Activated gamma-delta T cell (primary cell): ENCODE measurements around the gene YBX1.
"Not testable (repeated sequence)": the region's sequence is repeated elsewhere in the genome, so short reads cannot be mapped to it uniquely, and the experiment has no call there.

Source experiments
- DNase-seq: peaks from one replicate; lab custom pipeline; 2025; lab: John Stamatoyannopoulos, UW
- total RNA-seq, 2 donors: gene quantifications; one replicate each; lab custom pipeline; 2026; lab: John Stamatoyannopoulos, UW

YBX1 gene
- total RNA-seq = 301 to 302 reads per million in 2 donors

DNA sequence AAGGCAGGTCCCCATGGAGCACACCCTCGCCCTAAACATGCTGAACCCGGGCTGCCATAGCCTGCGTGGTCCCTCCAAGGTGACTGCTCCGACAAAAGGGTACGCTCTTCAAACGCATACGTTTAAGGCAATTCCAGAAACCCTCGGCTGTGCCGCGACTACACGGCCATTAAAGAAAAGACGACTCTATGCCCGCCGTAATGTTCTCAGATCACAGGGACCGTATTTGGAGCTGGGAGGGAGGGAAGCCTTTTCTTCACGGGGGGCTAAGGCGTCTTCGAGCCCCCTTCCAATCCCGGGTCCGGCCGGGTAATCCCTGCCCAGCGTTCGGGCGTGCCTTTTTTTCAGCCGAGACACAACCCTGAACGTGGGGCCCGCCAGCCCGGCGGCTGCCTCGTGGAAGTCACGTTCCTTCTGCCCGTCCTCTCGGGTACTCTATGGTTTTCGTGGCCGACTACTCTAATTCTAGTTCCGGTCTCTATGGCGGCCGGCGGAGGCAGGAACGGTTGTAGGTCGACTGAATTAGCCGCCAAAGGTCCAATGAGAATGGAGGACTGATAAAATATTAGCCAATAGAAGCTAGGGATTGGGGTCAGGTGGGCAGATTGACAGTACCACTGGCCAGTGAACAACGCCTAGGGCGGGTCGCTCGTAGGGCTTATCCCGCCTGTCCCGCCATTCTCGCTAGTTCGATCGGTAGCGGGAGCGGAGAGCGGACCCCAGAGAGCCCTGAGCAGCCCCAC lies at the start of gene YBX1:
Gene YBX1, plus strand, starts transcription at position 678 of the 743 bp plus-strand sequence. CDS start 148 bp downstream, outside the sequence.
- peak; percentile 72 for DNase-seq

DNA sequence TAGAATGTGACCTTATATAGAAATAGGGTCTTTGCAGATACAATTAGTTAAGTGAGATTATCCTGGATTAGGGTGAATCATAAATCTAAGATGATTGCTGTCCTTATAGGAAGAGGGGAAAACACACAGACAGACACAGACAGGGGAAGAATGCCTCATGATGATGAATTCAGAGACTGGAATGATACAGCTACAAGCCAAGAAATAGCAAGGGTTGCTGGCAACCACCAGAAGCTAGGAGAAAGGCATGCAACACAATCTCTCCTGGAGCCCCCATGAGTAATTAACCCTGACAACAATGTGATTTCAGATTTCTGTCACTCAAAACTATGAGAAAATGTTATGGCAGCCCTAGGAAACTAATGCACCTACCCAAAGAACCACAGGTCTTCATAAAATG lies 43.1 kb upstream of the YBX1 start:
- no peak for DNase-seq

DNA sequence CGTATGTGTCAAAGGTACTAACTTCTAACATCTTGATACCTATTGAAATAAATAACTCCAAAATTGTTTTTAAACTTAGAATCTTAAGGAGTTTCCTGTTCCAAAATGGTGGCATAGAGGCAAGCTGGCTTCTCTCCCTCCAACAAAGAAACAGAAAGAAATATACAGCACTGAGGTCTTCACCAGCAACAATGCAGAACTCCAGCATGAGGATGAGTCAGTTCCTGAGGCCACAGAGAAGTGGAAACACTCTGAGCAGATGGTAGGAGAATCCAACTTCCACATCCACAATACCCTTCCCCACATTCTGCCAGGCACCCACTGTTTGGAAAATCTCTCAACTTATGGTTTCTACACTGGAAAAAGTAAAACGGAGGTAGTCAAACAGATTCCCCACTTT lies 36.2 kb upstream of the YBX1 start:
- no peak for DNase-seq

DNA sequence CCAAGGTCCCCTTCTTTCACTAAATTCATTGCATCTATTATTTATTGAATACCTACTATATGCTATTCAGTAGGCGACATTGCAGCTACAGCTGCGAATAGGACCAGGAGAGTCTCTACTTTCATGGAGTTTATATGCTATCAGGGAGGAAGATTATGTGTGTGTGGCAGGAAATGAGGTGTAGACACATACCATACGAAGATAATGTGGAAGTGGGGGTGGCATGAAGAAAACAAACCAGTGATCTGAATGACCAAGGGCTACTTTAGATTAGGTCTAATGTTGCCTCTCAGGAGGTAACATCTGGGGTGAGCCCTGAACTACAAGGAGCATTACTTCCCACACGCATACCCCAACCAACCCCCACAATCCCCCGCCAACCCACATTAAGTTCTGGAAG lies 25.0 kb upstream of the YBX1 start:
- DNase-seq = no peak

DNA sequence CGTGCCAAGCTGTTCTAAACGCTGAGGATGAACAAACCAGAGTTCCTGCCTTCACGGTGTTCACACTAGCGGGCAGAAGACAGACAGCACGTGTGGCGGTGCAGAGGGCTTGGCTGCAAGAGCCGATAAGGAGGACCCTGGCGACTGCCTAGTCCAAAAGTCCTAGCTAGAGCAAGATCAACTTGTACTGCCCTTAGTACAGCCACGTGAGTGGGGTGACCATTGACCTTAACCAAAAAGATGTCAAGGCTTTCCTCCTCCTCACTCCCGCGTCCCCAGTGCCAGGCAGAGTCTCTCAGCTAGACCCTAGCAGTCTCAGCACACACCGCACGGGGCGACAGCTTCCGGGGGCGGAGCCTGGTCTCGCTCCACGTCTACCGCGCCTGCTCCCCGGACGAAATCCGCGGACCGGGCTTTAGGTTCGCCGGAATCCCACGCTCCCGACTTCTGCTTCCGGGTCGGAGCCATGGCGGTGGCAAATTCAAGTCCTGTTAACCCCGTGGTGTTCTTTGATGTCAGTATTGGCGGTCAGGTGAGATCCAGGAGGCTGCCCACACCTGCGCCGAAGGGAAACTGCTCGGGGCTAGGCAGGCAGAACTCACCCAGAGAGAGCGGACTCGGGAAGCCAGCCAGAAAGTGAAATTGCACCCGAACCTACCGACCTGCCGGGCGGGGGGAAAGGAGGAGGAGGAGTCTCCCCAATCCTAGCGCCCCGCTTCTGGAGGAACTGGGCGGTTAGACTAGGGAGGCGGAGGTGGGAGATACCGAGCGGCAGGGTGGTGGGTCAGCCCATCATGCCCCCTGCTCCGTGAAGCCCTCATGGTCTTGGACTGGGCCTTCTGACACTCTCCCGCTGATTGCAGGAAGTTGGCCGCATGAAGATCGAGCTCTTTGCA lies 24.0 kb upstream of the YBX1 start, which contains the start of gene PPIH:
Gene PPIH, plus strand, starts transcription at position 443 of the 896 bp plus-strand sequence. Its CDS starts 24 bp downstream, at position 467.
- peak; percentile 86 for DNase-seq

DNA sequence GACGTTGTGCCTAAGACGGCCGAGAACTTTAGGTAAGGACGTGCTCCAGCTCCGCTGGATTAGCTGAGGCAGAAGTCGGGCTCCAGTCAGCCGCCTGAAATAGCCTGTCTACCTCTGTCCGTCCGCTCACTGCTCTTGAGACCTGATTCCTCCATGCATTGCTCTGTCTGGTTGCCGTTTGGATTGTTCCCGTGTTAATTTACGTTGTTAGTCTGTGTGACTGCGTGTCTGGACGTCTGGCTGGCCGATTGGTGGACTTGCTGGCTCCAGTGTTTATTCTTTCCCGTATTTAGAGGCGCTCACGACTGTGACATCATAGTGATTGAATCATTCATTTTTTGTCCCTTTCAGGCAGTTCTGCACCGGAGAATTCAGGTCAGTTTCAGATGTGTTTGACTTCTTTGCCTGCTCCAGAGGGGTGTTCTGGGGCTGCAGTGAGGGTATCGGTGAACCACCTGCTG lies 23.3 kb upstream of the YBX1 start:
- DNase-seq = no peak

DNA sequence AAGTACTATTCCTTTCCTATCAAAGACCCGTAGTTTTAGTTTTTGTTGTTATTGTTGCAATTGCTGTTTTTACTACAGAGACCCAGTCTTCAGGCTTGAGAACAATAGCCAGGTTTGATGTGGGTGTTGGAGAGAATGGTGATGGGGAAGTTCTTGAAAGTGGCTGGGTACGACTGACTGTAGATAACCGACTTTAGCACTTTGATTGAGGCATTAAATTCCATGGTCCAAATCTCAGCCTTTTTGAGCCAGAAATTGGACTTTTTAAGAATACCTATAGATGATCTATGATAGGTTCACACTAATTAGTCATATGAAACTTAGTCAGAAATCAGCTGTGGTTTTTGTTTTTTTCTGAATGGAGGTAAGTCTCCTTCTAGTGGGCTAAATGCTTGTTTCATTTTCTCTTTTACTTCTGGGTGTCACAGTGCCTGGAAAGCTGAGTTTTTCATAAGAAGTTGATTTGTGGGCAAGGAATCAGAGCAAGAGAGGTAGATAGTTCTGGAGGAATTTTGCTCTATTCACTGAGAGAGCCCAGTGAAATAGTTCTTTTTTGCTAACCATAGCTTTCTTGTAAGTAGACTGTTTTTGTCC lies 21.2 kb upstream of the YBX1 start:
- DNase-seq = no peak

DNA sequence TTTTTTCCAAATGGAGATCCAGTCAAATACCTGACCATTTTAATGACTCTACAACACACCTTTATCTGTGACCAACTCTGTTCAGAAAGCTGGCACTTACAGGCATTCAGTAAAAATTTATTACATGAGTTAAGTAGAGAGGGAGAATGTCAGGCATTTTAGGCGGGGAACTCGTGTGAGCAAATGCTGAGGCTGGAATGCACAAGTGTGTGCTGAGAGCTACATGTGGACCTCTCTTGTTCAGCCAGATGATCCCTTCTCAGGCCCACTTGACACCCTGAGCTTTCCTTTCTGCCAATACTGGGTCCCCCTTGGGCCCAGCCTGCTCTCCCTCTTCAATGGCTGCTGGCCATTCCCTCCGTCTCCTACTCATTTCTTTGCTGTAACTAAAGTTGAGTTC lies 12.3 kb upstream of the YBX1 start:
- DNase-seq = no peak

DNA sequence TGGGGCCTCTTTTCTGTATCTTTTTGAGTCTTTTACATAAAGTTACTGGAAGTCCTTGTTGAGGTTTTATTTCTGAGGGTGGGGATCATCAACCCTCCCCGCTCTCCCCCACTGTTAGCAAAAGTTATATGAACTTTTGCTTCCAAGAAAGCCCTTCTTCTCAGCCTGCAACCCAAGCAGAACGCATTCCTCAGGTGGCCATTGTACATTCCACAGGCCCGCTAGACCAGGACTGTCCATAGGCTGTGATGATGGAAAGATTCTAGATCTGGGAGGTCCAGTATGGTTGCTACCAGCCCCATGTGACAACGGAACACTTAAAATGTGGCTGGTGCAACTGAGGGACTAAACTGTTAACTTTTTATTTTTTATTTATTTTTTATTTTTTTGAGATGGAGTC lies 11.8 kb upstream of the YBX1 start:
- no peak for DNase-seq

DNA sequence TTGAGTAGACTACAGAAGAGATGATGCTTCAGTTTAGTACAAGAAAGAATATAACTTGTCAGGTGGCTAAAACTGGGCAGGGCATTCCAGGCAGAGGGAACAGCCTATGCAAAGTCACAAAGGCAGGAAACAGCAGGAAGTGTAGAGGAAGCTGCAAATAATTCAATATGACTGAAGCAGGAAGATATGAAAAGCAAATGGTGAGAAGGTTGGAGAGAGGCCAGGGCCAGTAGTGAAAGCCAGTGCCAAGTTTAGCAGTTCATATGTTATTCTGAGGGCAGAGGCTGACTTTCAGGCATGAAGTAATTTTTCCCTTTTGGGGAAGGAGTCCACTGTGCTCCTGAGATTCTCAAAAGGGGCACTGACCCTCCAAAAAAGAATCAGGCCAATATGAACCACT lies 8.0 kb upstream of the YBX1 start:
- DNase-seq = no peak

DNA sequence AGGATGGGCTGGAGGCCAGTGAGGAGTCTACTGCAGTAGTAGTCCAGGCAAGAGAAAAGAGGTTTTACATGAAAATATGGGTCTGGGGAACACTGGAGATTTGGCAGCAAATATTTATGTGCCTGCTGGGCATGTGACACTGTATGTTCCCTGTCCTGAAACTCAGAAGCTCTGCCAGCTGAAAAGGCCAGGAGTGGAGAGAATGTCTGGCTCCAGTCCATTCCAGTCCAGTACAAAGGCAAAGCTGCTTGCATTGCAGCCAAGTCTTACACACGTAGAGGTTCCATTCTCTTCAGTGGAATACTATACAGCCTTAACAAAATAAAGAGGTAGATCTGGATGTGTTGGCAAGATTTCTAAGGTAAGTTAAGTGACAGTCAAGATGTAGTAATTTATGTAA lies 7.5 kb upstream of the YBX1 start:
- no peak for DNase-seq

DNA sequence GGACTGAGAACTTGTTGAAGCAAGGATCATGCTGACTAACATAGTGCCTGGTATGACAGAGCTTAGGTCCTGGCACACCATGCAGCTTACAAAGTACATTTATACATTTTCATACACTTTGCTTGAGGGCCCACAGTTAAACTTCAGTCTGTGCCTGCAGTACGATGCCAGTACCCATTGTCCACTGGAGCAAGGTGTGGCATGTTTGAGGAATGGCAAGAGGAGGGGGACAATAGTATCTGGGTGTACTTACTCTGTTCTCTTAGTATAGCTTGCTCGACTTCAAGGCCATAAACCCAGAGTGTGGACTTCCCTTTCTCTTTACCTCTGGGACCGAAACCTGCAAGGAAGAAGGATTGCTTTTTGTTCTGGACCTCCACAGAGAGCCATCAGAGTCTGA lies 6.8 kb upstream of the YBX1 start:
- DNase-seq = no peak

DNA sequence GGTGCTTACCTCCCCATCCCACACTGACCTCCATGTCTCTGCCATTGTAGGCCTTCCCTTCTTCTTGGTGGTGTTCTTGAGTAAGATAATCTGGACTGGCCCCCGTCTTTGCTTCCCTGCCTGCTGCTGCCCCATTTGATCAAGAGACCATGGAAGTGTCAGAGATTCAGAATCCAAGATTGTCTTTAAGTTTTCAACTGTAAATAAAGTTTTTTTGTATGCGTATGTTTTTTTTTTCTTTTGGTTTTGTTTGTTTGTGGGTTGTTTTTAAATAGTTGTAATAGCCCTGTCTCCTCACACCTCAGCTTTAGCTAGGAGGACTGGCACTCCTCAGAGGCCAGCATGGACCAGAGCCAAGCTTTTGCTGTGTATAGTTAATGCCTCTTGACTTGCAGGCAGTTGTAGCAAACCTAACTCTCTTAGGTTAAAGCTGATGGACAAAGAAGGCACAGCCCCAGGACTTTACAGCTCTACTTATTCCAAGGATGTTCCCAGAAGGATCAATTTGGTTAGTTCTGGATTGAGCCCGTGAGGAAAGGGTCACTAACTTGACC lies 5.6 kb upstream of the YBX1 start:
- no peak for DNase-seq

DNA sequence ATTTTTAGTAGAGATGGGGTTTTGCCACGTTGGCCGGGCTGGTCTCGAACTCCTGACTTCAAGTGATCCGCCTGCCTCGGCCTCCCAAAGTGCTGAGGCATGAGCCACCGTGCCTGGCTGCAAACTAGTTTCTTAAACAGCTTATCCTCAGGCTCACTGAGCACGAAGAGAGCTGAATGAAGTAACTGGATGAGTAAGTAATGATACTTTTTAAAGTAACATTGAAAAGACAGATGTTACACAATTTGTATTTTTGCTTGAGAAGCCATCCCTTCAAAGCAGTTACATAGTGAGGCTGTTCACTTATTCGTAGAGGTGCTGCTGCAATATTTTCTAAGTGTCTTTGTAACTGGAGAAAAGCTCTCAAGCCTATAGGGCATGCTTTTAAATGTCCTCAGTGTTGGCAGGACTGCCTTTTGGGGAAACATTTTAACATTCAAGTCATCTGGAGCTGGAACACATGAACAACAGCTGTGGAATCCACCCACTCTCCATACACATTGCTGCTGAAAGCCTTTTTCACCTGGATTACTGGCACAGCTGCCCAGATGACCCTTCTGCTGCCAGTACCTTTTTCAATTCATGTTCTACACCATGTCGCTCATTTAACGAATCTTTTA lies 2.7 kb upstream of the YBX1 start:
- DNase-seq = no peak

DNA sequence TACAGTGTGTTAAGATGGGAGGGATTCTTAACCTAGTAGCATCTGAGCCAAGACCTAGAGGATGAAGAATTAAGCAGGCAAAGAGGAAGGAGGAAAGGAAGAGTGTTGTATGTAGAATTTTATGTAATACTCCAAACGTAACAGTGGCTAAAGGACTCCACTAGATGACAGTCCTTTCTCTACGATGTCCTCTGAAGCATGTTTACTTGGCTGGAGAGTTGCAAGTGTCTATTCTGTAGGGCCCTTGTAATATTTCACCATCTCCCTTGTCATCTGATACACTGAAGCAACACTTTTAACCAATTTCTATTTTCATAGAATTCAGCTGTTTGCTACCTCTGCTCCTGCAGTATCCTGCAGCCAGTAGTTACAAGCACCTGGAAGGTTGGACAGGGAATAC lies 2.2 kb upstream of the YBX1 start:
- DNase-seq = no peak

DNA sequence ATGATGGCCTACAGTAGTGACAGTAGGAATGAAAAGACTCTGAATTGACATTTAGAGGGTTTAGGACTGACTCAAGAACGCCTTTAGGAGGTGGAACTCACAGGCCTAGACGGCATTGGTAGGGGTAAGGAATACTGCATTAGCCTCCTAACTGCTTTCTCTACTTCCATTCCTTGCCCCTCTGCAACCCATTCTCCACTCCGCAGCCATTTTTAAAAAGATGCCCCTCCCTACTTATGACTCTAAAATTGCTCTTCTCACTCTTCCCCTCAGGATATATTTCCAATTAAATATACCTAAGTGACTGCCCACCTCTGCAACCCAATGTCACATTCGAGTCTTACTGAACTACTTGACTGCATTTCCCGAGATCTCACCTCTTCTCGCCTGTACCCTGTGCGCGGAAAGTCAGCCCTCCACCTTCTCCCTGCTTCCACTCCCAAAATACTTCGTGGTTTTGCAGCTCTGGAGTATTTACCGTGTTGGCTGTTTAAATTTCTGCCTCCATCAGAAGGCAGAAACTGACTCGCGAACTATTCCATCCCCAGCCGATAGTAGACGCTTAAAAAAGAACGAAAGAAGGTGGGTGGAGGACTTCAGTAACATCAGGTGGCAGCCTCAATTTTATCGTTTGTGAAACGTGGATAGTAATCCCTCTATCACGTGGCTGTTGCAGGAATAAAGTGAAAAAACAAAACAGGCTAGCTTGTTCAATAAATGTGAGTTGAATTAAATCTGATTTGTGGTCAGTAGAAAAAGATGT lies 1.1 kb upstream of the YBX1 start:
- DNase-seq = no peak

DNA sequence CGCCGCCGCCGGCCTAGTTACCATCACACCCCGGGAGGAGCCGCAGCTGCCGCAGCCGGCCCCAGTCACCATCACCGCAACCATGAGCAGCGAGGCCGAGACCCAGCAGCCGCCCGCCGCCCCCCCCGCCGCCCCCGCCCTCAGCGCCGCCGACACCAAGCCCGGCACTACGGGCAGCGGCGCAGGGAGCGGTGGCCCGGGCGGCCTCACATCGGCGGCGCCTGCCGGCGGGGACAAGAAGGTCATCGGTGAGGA lies 193 bp downstream of the YBX1 start:
- not testable (repeated sequence) for DNase-seq

DNA sequence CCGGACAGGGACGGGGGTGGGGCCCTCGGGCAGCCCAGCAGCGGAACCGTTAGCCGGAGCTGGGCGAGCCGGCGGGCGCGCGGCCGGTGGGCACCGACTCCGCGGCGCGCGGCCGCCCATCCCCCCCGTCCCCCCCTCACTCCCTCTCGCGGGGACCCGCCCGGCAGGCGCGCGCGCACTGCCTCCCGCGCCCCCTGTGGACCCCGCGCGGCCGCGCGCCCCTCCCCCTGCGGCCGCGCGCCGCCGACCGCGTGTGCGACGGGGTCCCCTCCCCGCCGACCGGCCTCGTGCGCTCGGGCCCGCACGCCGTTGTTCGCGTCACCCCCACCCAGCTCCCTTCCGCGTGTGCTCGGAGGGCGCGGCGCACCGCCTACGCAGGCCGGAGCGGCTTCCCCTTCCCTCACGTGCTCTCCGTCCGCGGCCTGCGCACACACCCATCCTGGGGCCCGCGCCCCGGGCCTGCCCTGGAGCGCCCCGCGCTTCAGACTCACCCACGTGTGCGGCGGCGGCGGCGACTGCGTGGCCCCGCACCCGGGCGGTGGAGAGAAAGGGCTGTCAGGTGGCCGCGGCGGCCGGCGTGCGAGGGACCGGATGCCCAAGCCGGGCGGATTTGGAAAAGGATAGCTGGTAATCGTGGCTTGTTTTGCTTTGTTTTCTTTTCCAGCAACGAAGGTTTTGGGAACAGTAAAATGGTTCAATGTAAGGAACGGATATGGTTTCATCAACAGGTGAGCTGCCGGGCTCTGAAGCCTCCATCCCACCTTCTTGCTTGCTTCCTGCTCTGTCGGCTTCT lies 717 bp downstream of the YBX1 start:
- DNase-seq = peak; percentile 61

DNA sequence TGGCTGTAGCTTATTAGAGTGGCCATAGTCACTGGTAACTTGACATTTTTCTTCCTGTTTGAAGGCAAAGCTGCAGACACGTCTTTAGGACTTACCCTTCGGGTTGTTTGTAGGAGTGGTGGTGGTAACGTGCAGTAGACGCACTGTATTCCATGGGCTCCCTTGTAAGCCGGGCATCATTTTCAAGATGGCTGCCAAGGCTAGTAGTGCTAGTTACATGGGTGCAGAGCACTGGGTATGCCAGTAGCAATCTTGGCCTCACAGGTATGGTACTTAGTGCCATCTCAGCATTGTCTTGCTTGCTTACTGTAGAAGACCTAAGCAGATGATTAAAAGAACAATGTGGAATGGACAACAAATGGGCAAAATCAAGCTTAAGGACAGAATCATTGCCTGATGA lies 1.9 kb downstream of the YBX1 start:
- DNase-seq = no peak

DNA sequence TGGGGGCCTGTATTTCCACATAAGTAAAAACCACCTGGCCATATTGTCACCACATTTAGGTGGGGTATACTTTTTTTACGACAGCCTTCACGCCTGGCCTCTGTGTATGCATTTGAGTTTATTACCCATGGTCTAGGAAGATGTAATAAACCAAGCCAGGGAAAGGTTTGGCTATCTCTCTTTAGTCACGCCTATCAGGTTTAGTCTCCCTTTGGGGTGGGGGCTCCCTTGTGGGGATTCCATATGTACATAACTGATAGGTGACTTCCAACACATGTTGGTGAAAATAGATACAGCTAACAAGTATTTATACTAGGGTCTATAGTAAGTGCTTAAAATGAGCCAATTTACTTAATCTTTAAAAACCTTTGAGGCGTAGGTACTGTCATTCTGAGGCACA lies 4.2 kb downstream of the YBX1 start:
- no peak for DNase-seq
